IMR-90 (cell line): ENCODE measurements around the gene PIP4P1.

Source experiments
- BHLHE40 ChIP-seq: fragments of 150-350 bp; IDR thresholded peaks from 2 replicates; pipeline ENCODE4 v1.6.1; 2016; ENCODE audit warnings: mild to moderate bottlenecking, low read depth, low read length
- CEBPB ChIP-seq: IDR thresholded peaks from 2 replicates; pipeline ENCODE4 v1.6.1; 2012; ENCODE audit warnings: low read depth, low read length, improper control_type of control experiment
- CHD1 ChIP-seq: IDR thresholded peaks from 2 replicates; pipeline ENCODE4 v1.6.1; 2012; ENCODE audit warnings: low read depth, low read length, improper control_type of control experiment
- FOS ChIP-seq: fragments of 150-350 bp; IDR thresholded peaks from 2 replicates; pipeline ENCODE4 v1.6.1; 2016; ENCODE audit warnings: low read depth, low read length
- MAFK ChIP-seq: IDR thresholded peaks from 2 replicates; pipeline ENCODE4 v1.6.1; 2012; ENCODE audit warnings: low read depth, low read length, improper control_type of control experiment
- MAZ ChIP-seq: IDR thresholded peaks from 2 replicates; pipeline ENCODE4 v1.6.1; 2012; ENCODE audit warnings: low read depth, mild to moderate bottlenecking, low read length, improper control_type of control experiment, moderate library complexity, borderline replicate concordance
- MXI1 ChIP-seq: IDR thresholded peaks from 2 replicates; pipeline ENCODE4 v1.6.1; 2012; ENCODE audit warnings: low read depth, mild to moderate bottlenecking, low read length, moderate library complexity, borderline replicate concordance
- POLR2A ChIP-seq: IDR thresholded peaks from 2 replicates; pipeline ENCODE4 v1.6.1; 2012; ENCODE audit warnings: mild to moderate bottlenecking, low read depth, low read length
- RAD21 ChIP-seq: IDR thresholded peaks from 2 replicates; pipeline ENCODE4 v1.6.1; 2012; ENCODE audit warnings: low read length, improper control_type of control experiment
- RFX5 ChIP-seq: IDR thresholded peaks from 2 replicates; pipeline ENCODE4 v1.8.0; 2012; ENCODE audit warnings: low read depth, mild to moderate bottlenecking, low read length, moderate library complexity
- SMC3 ChIP-seq: fragments of 150-350 bp; IDR thresholded peaks from 2 replicates; pipeline ENCODE4 v1.6.1; 2016; ENCODE audit warnings: low read depth, mild to moderate bottlenecking, antibody characterized with exemption, low read length, moderate library complexity
- TF ChIP-seq, protein P1 (sequence below): conservative IDR thresholded peaks from 2 replicates; pipeline ENCODE4 v1.5.1; 2012; ENCODE audit warnings: mild to moderate bottlenecking, low read depth, low read length, improper control_type of control experiment
- TF ChIP-seq, protein P2 (sequence below): fragments of 150-350 bp; IDR thresholded peaks from 2 replicates; pipeline ENCODE4 v1.6.1; 2017; ENCODE audit warnings: mild to moderate bottlenecking, antibody characterized with exemption, low read length, low read depth
- TF ChIP-seq, protein P3 (sequence below): fragments of 150-350 bp; IDR thresholded peaks from 2 replicates; pipeline ENCODE4 v1.6.1; 2016; ENCODE audit warnings: low read depth, mild to moderate bottlenecking, low read length, moderate library complexity, borderline replicate concordance

DNA sequence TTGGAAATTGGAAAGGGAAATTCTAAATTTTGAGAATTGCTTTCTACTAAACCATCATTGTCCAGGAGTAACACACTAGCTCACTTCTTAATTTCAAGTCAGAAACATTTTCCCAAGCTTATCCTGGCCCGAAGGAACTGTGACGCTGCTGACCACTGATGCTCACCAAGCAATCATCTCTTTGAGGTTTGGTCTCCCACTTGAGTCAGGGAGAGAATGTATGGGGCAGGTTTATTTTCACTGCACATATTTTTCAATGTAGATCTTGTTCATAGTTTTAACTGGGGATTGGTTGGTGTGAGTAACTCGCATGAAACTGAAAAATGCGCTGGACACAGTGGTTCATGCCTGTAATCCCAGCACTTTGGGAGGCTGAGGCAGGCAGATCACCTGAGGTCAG lies 31.3 kb upstream of the PIP4P1 start:
- TF ChIP-seq MAFK (no peak), RAD21 (no peak), CHD1 (no peak), RFX5 (no peak), CEBPB (no peak), FOS (no peak), SMC3 (no peak), POLR2A (no peak), BHLHE40 (no peak), MXI1 (no peak), MAZ (no peak)
- TF ChIP-seq, protein P1, sequence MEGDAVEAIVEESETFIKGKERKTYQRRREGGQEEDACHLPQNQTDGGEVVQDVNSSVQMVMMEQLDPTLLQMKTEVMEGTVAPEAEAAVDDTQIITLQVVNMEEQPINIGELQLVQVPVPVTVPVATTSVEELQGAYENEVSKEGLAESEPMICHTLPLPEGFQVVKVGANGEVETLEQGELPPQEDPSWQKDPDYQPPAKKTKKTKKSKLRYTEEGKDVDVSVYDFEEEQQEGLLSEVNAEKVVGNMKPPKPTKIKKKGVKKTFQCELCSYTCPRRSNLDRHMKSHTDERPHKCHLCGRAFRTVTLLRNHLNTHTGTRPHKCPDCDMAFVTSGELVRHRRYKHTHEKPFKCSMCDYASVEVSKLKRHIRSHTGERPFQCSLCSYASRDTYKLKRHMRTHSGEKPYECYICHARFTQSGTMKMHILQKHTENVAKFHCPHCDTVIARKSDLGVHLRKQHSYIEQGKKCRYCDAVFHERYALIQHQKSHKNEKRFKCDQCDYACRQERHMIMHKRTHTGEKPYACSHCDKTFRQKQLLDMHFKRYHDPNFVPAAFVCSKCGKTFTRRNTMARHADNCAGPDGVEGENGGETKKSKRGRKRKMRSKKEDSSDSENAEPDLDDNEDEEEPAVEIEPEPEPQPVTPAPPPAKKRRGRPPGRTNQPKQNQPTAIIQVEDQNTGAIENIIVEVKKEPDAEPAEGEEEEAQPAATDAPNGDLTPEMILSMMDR, result no peak
- TF ChIP-seq, protein P2, sequence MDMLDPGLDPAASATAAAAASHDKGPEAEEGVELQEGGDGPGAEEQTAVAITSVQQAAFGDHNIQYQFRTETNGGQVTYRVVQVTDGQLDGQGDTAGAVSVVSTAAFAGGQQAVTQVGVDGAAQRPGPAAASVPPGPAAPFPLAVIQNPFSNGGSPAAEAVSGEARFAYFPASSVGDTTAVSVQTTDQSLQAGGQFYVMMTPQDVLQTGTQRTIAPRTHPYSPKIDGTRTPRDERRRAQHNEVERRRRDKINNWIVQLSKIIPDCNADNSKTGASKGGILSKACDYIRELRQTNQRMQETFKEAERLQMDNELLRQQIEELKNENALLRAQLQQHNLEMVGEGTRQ, result no peak
- TF ChIP-seq, protein P3, sequence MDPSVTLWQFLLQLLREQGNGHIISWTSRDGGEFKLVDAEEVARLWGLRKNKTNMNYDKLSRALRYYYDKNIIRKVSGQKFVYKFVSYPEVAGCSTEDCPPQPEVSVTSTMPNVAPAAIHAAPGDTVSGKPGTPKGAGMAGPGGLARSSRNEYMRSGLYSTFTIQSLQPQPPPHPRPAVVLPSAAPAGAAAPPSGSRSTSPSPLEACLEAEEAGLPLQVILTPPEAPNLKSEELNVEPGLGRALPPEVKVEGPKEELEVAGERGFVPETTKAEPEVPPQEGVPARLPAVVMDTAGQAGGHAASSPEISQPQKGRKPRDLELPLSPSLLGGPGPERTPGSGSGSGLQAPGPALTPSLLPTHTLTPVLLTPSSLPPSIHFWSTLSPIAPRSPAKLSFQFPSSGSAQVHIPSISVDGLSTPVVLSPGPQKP, result no peak
